ENCODE data around the gene RAB11FIP3.

DNA sequence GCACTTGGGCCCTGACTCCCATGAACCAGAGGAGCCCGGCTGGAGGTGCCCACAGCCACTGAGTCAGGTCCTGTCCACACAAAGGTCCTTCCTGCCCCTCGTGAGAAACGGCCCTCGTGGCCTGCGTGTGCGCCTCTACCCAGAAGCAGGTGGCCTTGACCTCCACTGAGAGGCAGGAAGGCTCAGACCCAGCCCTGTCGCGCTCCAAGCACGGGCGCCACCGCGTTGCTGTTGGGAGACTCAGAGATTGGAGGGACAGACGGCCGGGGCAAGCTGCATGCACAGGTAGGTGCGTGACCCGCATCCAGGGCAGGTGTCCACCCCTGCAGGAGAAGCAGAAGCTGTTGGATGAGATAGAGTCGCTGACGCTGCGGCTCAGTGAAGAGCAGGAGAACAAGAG is 94.0 kb downstream of the RAB11FIP3 start:
- TF ChIP-seq, protein P1, sequence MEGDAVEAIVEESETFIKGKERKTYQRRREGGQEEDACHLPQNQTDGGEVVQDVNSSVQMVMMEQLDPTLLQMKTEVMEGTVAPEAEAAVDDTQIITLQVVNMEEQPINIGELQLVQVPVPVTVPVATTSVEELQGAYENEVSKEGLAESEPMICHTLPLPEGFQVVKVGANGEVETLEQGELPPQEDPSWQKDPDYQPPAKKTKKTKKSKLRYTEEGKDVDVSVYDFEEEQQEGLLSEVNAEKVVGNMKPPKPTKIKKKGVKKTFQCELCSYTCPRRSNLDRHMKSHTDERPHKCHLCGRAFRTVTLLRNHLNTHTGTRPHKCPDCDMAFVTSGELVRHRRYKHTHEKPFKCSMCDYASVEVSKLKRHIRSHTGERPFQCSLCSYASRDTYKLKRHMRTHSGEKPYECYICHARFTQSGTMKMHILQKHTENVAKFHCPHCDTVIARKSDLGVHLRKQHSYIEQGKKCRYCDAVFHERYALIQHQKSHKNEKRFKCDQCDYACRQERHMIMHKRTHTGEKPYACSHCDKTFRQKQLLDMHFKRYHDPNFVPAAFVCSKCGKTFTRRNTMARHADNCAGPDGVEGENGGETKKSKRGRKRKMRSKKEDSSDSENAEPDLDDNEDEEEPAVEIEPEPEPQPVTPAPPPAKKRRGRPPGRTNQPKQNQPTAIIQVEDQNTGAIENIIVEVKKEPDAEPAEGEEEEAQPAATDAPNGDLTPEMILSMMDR (conservative IDR thresholded peaks at IDR 0.05; ENCODE audit: low read depth, low read length), result no peak
- no peak for TF ChIP-seq EZH2 (IDR thresholded peaks at IDR 0.05; ENCODE audit: low read length, unreplicated experiment)
- no peak for TF ChIP-seq EZH2phosphoT487 (IDR thresholded peaks at IDR 0.05; ENCODE audit: borderline replicate concordance, low read length)
